ENCODE results near the gene SLC38A4. TPM values are rescaled to one million over a fixed set of nuclear protein-coding genes. Genes with fewer than 3 reads are reported as not detected.

The SLC38A4 gene, protein sequence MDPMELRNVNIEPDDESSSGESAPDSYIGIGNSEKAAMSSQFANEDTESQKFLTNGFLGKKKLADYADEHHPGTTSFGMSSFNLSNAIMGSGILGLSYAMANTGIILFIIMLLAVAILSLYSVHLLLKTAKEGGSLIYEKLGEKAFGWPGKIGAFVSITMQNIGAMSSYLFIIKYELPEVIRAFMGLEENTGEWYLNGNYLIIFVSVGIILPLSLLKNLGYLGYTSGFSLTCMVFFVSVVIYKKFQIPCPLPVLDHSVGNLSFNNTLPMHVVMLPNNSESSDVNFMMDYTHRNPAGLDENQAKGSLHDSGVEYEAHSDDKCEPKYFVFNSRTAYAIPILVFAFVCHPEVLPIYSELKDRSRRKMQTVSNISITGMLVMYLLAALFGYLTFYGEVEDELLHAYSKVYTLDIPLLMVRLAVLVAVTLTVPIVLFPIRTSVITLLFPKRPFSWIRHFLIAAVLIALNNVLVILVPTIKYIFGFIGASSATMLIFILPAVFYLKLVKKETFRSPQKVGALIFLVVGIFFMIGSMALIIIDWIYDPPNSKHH
- total RNA-seq (2011; cell fraction: chromatin; rRNA removed; ENCODE audit: low replicate concordance), result not detected in 2 replicates
- not detected in 2 replicates for total RNA-seq (2011; cell fraction: nucleolus; rRNA removed)
- total RNA-seq (2011; cell fraction: nucleoplasm; rRNA removed), result not detected in 2 replicates
- not detected in 2 replicates for total RNA-seq (2014; rRNA removed)
- not detected in 2 replicates for total RNA-seq (2014; rRNA removed; fragmentation: Illumina TruSeq; extraction: Trizol)
- total RNA-seq (2015; rRNA removed; fragmentation: Illumina TruSeq; extraction: Trizol), result not detected in 2 replicates
- total RNA-seq (2021), result 0.09 and 0.16 TPM in 2 replicates
- not detected in 2 replicates for polyA plus RNA-seq (2011; rRNA removed)
- not detected in 2 replicates for polyA plus RNA-seq (2011; cell fraction: cytosol; rRNA removed)
- polyA plus RNA-seq (2011; cell fraction: nucleus; rRNA removed), result not detected in 2 replicates
- 0.01 and 0.04 TPM in 2 replicates for polyA plus RNA-seq (2012)
- polyA plus RNA-seq (2014; fragmentation: Illumina TruSeq; extraction: Trizol), result not detected in 2 replicates
- polyA plus RNA-seq (2014; fragmentation: Nextera tagmentation; extraction: Ambion mirVana), result not detected
- polyA plus RNA-seq (2014; rRNA removed), result not detected in 2 replicates
- polyA minus RNA-seq (2011; rRNA and poly(A)+ RNA removed), result not detected in 2 replicates
- polyA minus RNA-seq (2011; cell fraction: cytosol; rRNA and poly(A)+ RNA removed), result not detected in 2 replicates
- polyA minus RNA-seq (2011; cell fraction: nucleus; rRNA and poly(A)+ RNA removed), result not detected in 2 replicates
- Bru-seq, nascent RNA, result not detected
- BruChase-seq, experiment 1, labeled RNA remaining after a 2-hour chase, result not detected
- percentile 4 among the genes with signal in this experiment for BruChase-seq, experiment 2, labeled RNA remaining after a 6-hour chase
- long read RNA-seq, experiment 1, result 0 reads
- long read RNA-seq, experiment 2, result 0 reads
- long read RNA-seq, experiment 3, result 0 reads

GRCh38 chr12:46825591-46826414 lies at the start of gene SLC38A4:
Gene SLC38A4 (minus strand): TSS chr12:46825997. CDS start chr12:46793071, 32,926 bp downstream.
- ChIA-PET CTCF (ENCODE audit: low intra/inter-chr PET ratio) (no interaction called here), POLR2A (interaction anchor here (0.6 kb wide), 1 partner anchor 449 kb away, joined by 3 read pairs; no protein-coding TSS in a partner anchor)
- Histone ChIP-seq H3K9me1 (ENCODE audit: control insufficient read depth, insufficient read depth, low read length) (no peaks in the 10 kb centered on the region), H4K20me1 (replicated peaks; ENCODE audit: control insufficient read depth, insufficient read depth, low read length) (no peaks in the 10 kb centered on the region), H2AFZ (ENCODE audit: low read depth, low read length) (no peak within 1 kb of the TSS), H3K4me1 (replicated peaks in 1 of 2; ENCODE audit: control insufficient read depth in 2 of 2, insufficient read depth in 2 of 2, low read length in 2 of 2) (peaks cover 0 to 5% of the 10 kb centered on the region in 2 experiments; a peak in 1 of 5 replicates), H3K79me2 (ENCODE audit: control insufficient read depth, insufficient read depth, low read length) (no peaks in the 10 kb centered on the region), H3K4me2 (ENCODE audit: insufficient read depth, low read length) (peak within 1 kb of the TSS; percentile 53), H3K36me3 (ENCODE audit: control insufficient read depth, insufficient read depth, low read length) (no peaks in the 10 kb centered on the region), H3K9me3 (replicated peaks; ENCODE audit: control insufficient read depth, insufficient read depth, low read depth, low read length) (no peaks in the 10 kb centered on the region), H3K27ac (ENCODE audit: extremely low read depth, low read depth, low read length) (no peak within 1 kb of the TSS), H3K9ac (ENCODE audit: insufficient read depth in 1 of 2, low read depth in 2 of 2, low read length in 2 of 2) (no peak within 1 kb of the TSS), H3K4me3 (no peak within 1 kb of the TSS), H3K27me3 (ENCODE audit: control insufficient read depth in 2 of 2, insufficient read depth in 2 of 2, low read length in 2 of 2) (peaks cover 7 to 11% of the 10 kb centered on the region in 2 experiments; a peak in 4 of 5 replicates)
- no TSS peak for BruUV-seq (replicated peaks)
- intact Hi-C loops (cut with micrococcal nuclease), result no loop called here
- 0% methylated on average over 29 of the region's 29 CpGs for WGBS (ENCODE audit: insufficient coverage, low coverage, missing lambda C conversion rate)
- FAIRE-seq (no peak), DNase-seq (ENCODE audit: extremely low read depth in 1 of 4, low spot score in 3 of 4) (peak in 2 of 4 experiments; percentile 20 to 38), ATAC-seq (peak; percentile 93)
- TF ChIP-seq TAF9B (IDR thresholded peaks at IDR 0.05; ENCODE audit: partially characterized antibody), result no peak
- no peak for TF ChIP-seq POLR2A (conservative IDR thresholded peaks at IDR 0.05)
- TF ChIP-seq NRF1 (conservative IDR thresholded peaks at IDR 0.05 in 1 of 2, IDR thresholded peaks at IDR 0.05 in 1 of 2), result peak; percentile 47 to 52; a peak in 3 of 4 replicates
- no peak for TF ChIP-seq TAF15 (IDR thresholded peaks at IDR 0.05; ENCODE audit: low read depth, low read length)
- TF ChIP-seq MAX (CRISPR knock-in tag; IDR thresholded peaks at IDR 0.05), result no peak
- TF ChIP-seq, protein P1, sequence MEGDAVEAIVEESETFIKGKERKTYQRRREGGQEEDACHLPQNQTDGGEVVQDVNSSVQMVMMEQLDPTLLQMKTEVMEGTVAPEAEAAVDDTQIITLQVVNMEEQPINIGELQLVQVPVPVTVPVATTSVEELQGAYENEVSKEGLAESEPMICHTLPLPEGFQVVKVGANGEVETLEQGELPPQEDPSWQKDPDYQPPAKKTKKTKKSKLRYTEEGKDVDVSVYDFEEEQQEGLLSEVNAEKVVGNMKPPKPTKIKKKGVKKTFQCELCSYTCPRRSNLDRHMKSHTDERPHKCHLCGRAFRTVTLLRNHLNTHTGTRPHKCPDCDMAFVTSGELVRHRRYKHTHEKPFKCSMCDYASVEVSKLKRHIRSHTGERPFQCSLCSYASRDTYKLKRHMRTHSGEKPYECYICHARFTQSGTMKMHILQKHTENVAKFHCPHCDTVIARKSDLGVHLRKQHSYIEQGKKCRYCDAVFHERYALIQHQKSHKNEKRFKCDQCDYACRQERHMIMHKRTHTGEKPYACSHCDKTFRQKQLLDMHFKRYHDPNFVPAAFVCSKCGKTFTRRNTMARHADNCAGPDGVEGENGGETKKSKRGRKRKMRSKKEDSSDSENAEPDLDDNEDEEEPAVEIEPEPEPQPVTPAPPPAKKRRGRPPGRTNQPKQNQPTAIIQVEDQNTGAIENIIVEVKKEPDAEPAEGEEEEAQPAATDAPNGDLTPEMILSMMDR (IDR thresholded peaks at IDR 0.05 in 2 of 3, conservative IDR thresholded peaks at IDR 0.05 in 1 of 3; ENCODE audit: insufficient read depth in 2 of 3, low read depth in 1 of 3, low read length in 3 of 3), result peak in 2 of 3 experiments; percentile 8 to 35; a peak in 2 of 6 replicates
- in situ Hi-C loops (cut with MboI), result no loop called here
